ENCODE data around the gene HMBS. TPM values are rescaled to one million over a fixed set of nuclear protein-coding genes. Genes with fewer than 3 reads are reported as not detected.

HMBS gene
- total RNA-seq, 2 donors from 2014 or later = 7.6 to 16.1 TPM

DNA sequence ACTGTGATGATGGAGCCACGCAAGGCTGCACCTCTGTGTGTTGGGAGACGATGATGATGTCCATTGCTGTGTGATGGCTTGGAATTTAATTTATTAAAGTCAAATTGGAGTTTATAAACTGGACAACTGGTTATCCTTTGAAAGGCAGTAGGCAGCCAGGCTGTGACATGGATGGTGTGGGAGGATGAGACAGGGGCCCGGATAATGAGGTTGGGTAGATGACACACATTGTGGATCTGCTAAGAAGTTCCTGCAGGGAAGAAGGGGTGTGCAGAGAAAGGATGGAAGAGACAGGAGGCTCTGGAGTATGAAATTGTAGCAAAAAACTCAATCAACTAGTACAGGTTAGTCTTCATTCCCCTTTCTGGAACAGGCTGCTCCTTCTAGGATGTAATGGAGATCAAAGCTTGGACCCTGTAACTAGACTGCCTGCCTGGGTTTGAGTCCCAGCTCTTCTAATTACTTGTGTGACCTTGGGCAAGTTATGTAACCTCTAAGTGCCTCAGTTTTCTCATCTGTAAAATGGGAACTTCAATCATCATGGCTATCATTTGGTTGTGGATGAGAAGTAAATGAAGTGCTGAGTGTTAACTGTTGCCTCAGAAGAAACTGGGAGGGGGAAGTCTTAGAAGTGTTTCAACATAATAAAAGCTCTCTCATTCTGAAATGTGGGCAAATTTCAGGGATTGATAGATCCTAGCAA, 32.5 kb downstream of the HMBS start:
- intact Hi-C loops (cut with DNase I) = no loop called here
- Histone ChIP-seq H3K9me3 (no peaks in the 10 kb centered on the region), H3K4me1 (peaks cover 13% of the 10 kb centered on the region), H3K27me3 (no peaks in the 10 kb centered on the region), H3K4me3 (no peak overlapping the region), H3K36me3 (replicated peaks in 1 of 2; ENCODE audit: insufficient read depth in 1 of 2, low read depth in 2 of 2) (peaks cover 0 to 3% of the 10 kb centered on the region in 2 donors), H3K27ac (no peak overlapping the region)
- DNase-seq (no peak), ATAC-seq (no peak)
- WGBS, 2 donors = 91 to 99% methylated on average over 3 of the region's 3 CpGs
- no peak for TF ChIP-seq POLR2A (IDR thresholded peaks at IDR 0.05)
- TF ChIP-seq, protein P1, sequence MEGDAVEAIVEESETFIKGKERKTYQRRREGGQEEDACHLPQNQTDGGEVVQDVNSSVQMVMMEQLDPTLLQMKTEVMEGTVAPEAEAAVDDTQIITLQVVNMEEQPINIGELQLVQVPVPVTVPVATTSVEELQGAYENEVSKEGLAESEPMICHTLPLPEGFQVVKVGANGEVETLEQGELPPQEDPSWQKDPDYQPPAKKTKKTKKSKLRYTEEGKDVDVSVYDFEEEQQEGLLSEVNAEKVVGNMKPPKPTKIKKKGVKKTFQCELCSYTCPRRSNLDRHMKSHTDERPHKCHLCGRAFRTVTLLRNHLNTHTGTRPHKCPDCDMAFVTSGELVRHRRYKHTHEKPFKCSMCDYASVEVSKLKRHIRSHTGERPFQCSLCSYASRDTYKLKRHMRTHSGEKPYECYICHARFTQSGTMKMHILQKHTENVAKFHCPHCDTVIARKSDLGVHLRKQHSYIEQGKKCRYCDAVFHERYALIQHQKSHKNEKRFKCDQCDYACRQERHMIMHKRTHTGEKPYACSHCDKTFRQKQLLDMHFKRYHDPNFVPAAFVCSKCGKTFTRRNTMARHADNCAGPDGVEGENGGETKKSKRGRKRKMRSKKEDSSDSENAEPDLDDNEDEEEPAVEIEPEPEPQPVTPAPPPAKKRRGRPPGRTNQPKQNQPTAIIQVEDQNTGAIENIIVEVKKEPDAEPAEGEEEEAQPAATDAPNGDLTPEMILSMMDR (IDR thresholded peaks at IDR 0.05) = no peak

DNA sequence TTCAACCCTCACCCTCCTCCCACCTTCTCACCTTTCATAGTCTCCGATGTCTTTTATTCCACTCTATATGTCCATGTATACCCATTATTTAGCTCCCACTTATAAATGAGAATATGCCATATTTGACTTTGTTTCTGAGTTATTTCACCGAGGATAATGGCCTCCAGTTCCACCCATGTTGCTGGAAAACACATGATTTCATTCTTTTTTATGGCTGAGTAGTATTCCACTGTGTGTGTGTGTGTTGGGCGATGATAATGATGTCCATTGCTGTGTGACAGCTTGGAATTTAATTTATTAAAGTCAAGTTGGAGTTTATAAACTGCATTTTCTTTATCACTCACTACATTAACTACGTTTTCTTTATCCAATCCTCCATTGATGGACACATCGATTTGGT, 33.5 kb downstream of the HMBS start:
- no peaks in the 10 kb centered on the region for H3K9me3 ChIP-seq
- intact Hi-C loops (cut with DNase I) = no loop called here
- no peaks in the 10 kb centered on the region for H3K27me3 ChIP-seq
- H3K27ac ChIP-seq = no peak overlapping the region
- no peak for DNase-seq
- peaks cover 0 to 2% of the 10 kb centered on the region in 2 donors for H3K36me3 ChIP-seq (replicated peaks in 1 of 2; ENCODE audit: insufficient read depth in 1 of 2, low read depth in 2 of 2)
- H3K4me1 ChIP-seq = peaks cover 20% of the 10 kb centered on the region
- no peak overlapping the region for H3K4me3 ChIP-seq
- no peak for ATAC-seq
- 95 to 96% methylated on average over 5 of the region's 5 CpGs for WGBS, 2 donors
- TF ChIP-seq, protein P1 (IDR thresholded peaks at IDR 0.05) = no peak
- TF ChIP-seq POLR2A (IDR thresholded peaks at IDR 0.05) = no peak

DNA sequence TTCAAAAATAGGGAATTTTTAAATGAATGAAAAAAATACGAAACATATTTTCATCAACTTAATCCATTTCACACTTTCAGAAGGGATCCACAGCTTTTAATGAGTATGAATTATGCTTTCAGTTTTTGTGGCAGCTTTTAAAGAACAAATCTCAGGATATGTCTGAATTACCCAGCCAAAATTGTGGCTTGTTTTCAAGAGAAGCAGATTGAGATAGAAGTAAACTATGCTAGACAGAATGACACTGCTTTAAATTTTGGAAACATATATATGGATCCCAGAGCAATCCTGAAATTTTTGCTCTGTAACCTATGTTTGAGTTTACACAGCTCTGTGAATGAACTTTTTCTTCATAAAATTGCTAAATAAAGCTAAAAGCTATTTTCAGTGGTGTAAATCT, 34.3 kb downstream of the HMBS start:
- peaks cover 0 to 2% of the 10 kb centered on the region in 2 donors for H3K36me3 ChIP-seq (replicated peaks in 1 of 2; ENCODE audit: insufficient read depth in 1 of 2, low read depth in 2 of 2)
- no peak overlapping the region for H3K27ac ChIP-seq
- DNase-seq = no peak
- no peaks in the 10 kb centered on the region for H3K27me3 ChIP-seq
- ATAC-seq = no peak
- no peak overlapping the region for H3K4me3 ChIP-seq
- WGBS, 2 donors = 87 to 88% methylated on average over 1 of the region's 1 CpG
- intact Hi-C loops (cut with DNase I) = no loop called here
- H3K9me3 ChIP-seq = no peaks in the 10 kb centered on the region
- no peak for TF ChIP-seq POLR2A (IDR thresholded peaks at IDR 0.05)
- TF ChIP-seq, protein P1 (IDR thresholded peaks at IDR 0.05) = no peak
- peaks cover 20% of the 10 kb centered on the region for H3K4me1 ChIP-seq

DNA sequence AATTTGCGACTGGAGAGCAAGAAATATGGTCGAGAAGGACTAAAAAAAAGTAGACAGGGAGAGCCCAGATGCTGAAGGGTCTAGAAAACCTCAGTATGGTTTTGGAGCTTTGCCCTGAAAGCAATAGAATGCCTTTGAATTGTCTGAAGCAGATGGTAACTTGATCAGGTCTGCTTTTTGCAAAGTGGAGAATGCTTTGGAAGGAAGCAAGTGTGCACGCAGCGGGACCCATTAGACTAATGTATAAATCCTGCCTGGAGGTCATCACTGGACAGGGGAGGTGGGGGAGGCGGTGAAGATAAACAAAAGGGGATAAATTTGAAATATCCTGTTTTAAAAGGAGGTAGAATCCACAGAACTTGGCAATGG, 35.9 kb downstream of the HMBS start:
- no peaks in the 10 kb centered on the region for H3K36me3 ChIP-seq (replicated peaks in 1 of 2; ENCODE audit: insufficient read depth in 1 of 2, low read depth in 2 of 2)
- DNase-seq (no peak), ATAC-seq (no peak)
- WGBS, 2 donors = 12% methylated on average over 5 of the region's 5 CpGs
- TF ChIP-seq, protein P1 (IDR thresholded peaks at IDR 0.05) = no peak
- TF ChIP-seq POLR2A (IDR thresholded peaks at IDR 0.05) = no peak
- peaks cover 26% of the 10 kb centered on the region for H3K4me1 ChIP-seq
- no peaks in the 10 kb centered on the region for H3K27me3 ChIP-seq
- intact Hi-C loops (cut with DNase I) = no loop called here
- H3K27ac ChIP-seq = peak overlapping the region; percentile 16 to 73 (median 64)
- no peaks in the 10 kb centered on the region for H3K9me3 ChIP-seq
- no peak overlapping the region for H3K4me3 ChIP-seq

Data from body of pancreas (tissue), 4 donors.